NCI-H1694 (cell line): ENCODE data around the gene FFAR2.

Experiments
- DNase-seq: peaks from one replicate; lab custom pipeline; 2025; lab: John Stamatoyannopoulos, UW

The FFAR2 gene

GRCh38 chr19:35486268-35486708 is 38.2 kb downstream of the FFAR2 start:
- DNase-seq, result no peak

- DNase-seq, result no peak
These were observed 39.7 kb downstream of the FFAR2 start for GRCh38 chr19:35487656-35488182.

- no peak for DNase-seq
These were observed 40.6 kb downstream of the FFAR2 start for GRCh38 chr19:35488677-35489076.

- DNase-seq, result no peak
These were observed 42.3 kb downstream of the FFAR2 start, which contains the start of gene KRTDAP for GRCh38 chr19:35490364-35490763. Gene KRTDAP (minus strand): TSS chr19:35490464. CDS start chr19:35490442, 22 bp downstream.

GRCh38 chr19:35491836-35492360 is 43.8 kb downstream of the FFAR2 start:
- no peak for DNase-seq

GRCh38 chr19:35493971-35494370 is 45.9 kb downstream of the FFAR2 start:
- DNase-seq, result no peak

- DNase-seq, result peak; percentile 50
These were observed 47.3 kb downstream of the FFAR2 start for GRCh38 chr19:35495107-35496064.

- DNase-seq, result no peak
These were observed 49.3 kb downstream of the FFAR2 start for GRCh38 chr19:35497406-35497805.

GRCh38 chr19:35498220-35498619 is 50.2 kb downstream of the FFAR2 start:
- DNase-seq, result no peak

- no peak for DNase-seq
These were observed 51.0 kb downstream of the FFAR2 start for GRCh38 chr19:35498984-35499527.

GRCh38 chr19:35500611-35501010 is 52.6 kb downstream of the FFAR2 start:
- DNase-seq, result no peak
